Measurements from ENCODE around the gene SUMF1.

GRCh38 chr3:4321732-4322131 is 145.3 kb downstream of the SUMF1 start:
- no peak for TF ChIP-seq POLR2A (IDR thresholded peaks at IDR 0.05)
- no peak for TF ChIP-seq CTCF (IDR thresholded peaks at IDR 0.05)
